H1 (cell line): ENCODE measurements around the gene MBNL2. TPM values are rescaled to one million over a fixed set of nuclear protein-coding genes. Genes with fewer than 3 reads are reported as not detected.

Experiments
- CTCF ChIA-PET: fragments of 300-600 bp; sonication (Branson Sonifier 250); formaldehyde crosslinking; loops from one replicate; lab custom pipeline; 2021; ENCODE audit not compliant: partially characterized antibody; lab: Charles Lee
- POLR2A ChIA-PET: fragments of 300-600 bp; sonication (Branson Sonifier 250); formaldehyde crosslinking; loops from one replicate; lab custom pipeline; 2021; ENCODE audit warnings: inconsistent platforms; ENCODE audit not compliant: partially characterized antibody; lab: Charles Lee
- DNase-seq, 2 experiments: peaks; one replicate each; pipeline versions ENCODE4 v3.0.0 to v3.0.0-alpha.2; 2010 to 2022; ENCODE audit warnings: low spot score in 2 of 2, low read depth in 1 of 2, mixed read lengths in 1 of 2
- FAIRE-seq: peaks from 2 replicates; lab custom pipeline; 2011; peaks lifted over from hg19 to GRCh38; lab: Jason Lieb, UNC
- H2AFZ ChIP-seq: 2 replicates; pipeline ENCODE4 v1.8.1; 2012; ENCODE audit warnings: low read length, inconsistent platforms
- H2AK5ac ChIP-seq: 2 replicates; pipeline ENCODE4 v1.6.1; 2013; ENCODE audit warnings: low read depth, low read length
- H2BK120ac ChIP-seq: replicated peaks from 2 replicates; pipeline ENCODE3; 2013; ENCODE audit warnings: low read depth, low read length, inconsistent platforms
- H2BK12ac ChIP-seq: 2 replicates; pipeline ENCODE4 v1.6.1; 2013; ENCODE audit warnings: low read depth, low read length
- H2BK15ac ChIP-seq: 2 replicates; pipeline ENCODE4 v1.6.1; 2013; ENCODE audit warnings: low read length
- H2BK20ac ChIP-seq: 2 replicates; pipeline ENCODE4 v1.6.1; 2013; ENCODE audit warnings: low read length
- H2BK5ac ChIP-seq: 2 replicates; pipeline ENCODE4 v1.6.1; 2013; ENCODE audit warnings: low read depth, low read length
- H3K14ac ChIP-seq: 2 replicates; pipeline ENCODE4 v1.6.1; 2013; ENCODE audit warnings: inconsistent platforms; ENCODE audit not compliant: insufficient read length
- H3K18ac ChIP-seq: 2 replicates; pipeline ENCODE4 v1.6.1; 2013; ENCODE audit warnings: low read length; ENCODE audit errors: extremely low read depth
- H3K23ac ChIP-seq: 2 replicates; pipeline ENCODE4 v1.6.1; 2013; ENCODE audit warnings: inconsistent platforms; ENCODE audit not compliant: insufficient read length
- H3K23me2 ChIP-seq: 2 replicates; pipeline ENCODE4 v1.6.1; 2013; ENCODE audit warnings: low read depth, low read length
- H3K27ac ChIP-seq: 2 replicates; pipeline ENCODE4 v1.6.1; 2011; ENCODE audit warnings: low read depth, low read length, inconsistent platforms
- H3K27me3 ChIP-seq, 4 experiments: replicated peaks in 1 of 4; 1 replicate in 1 of 4; 2 replicates in 3 of 4; pipeline versions ENCODE4 v1.6.1 to v1.8.1; 2011 to 2013; ENCODE audit warnings: low read length in 3 of 4, mild to moderate bottlenecking in 3 of 4, inconsistent platforms in 2 of 4, mixed read lengths in 2 of 4, moderate library complexity in 1 of 4; ENCODE audit not compliant: control insufficient read depth in 3 of 4, insufficient read depth in 3 of 4; ENCODE audit errors: extremely low read depth in 1 of 4
- H3K36me3 ChIP-seq, 4 experiments: 2 replicates each; pipeline versions ENCODE4 v1.6.1 to v1.8.1; 2011 to 2013; ENCODE audit warnings: mild to moderate bottlenecking in 4 of 4, low read length in 3 of 4, moderate library complexity in 2 of 4, control low read depth in 1 of 4, inconsistent platforms in 1 of 4; ENCODE audit not compliant: insufficient read depth in 4 of 4, control insufficient read depth in 2 of 4
- H3K4ac ChIP-seq: replicated peaks from 2 replicates; pipeline ENCODE3; 2013; ENCODE audit warnings: low read length, low read depth, mixed read lengths, inconsistent platforms; ENCODE audit not compliant: insufficient read length
- H3K4me1 ChIP-seq, 4 experiments: replicated peaks in 1 of 4; 1 replicate in 1 of 4; 2 replicates in 3 of 4; pipeline versions ENCODE4 v1.6.1 to v1.8.1; 2011 to 2013; ENCODE audit warnings: low read length in 3 of 4, inconsistent platforms in 2 of 4, mixed read lengths in 1 of 4; ENCODE audit not compliant: insufficient read depth in 4 of 4, control insufficient read depth in 3 of 4
- H3K4me2 ChIP-seq, 2 experiments: 2 replicates each; pipeline versions ENCODE4 v1.6.1 to v1.8.1; 2011 to 2013; ENCODE audit warnings: low read depth in 2 of 2, low read length in 2 of 2, control low read depth in 1 of 2, inconsistent platforms in 1 of 2, mild to moderate bottlenecking in 1 of 2; ENCODE audit not compliant: insufficient read depth in 1 of 2
- H3K4me3 ChIP-seq, 4 experiments: fragments of 200-600, 300-600 bp in 1 of 4; sonication (generic), shearing (Covaris generic), sonication (Bioruptor Twin) in 1 of 4; 2 replicates each; pipeline versions ENCODE4 v1.5.1 to v1.8.1; 2011 to 2016; ENCODE audit warnings: low read length in 4 of 4, low read depth in 3 of 4, control low read depth in 2 of 4, inconsistent platforms in 2 of 4, mild to moderate bottlenecking in 2 of 4, mixed read lengths in 1 of 4, moderate library complexity in 1 of 4; ENCODE audit not compliant: insufficient read depth in 2 of 4; ENCODE audit errors: extremely low read depth in 1 of 4
- H3K56ac ChIP-seq: replicated peaks from 2 replicates; pipeline ENCODE3; 2013; ENCODE audit warnings: low read depth, mild to moderate bottlenecking, mixed read lengths, low read length, inconsistent platforms; ENCODE audit not compliant: insufficient read length
- H3K79me1 ChIP-seq: 2 replicates; pipeline ENCODE4 v1.6.1; 2013; ENCODE audit warnings: low read depth, low read length, control low read depth
- H3K79me2 ChIP-seq, 2 experiments: 2 replicates each; pipeline versions ENCODE4 v1.6.1 to v1.8.1; 2012 to 2013; ENCODE audit warnings: low read length in 2 of 2, mild to moderate bottlenecking in 2 of 2, inconsistent platforms in 1 of 2; ENCODE audit not compliant: insufficient read depth in 2 of 2, control insufficient read depth in 1 of 2
- H3K9ac ChIP-seq, 4 experiments: replicated peaks in 1 of 4; 1 replicate in 1 of 4; 2 replicates in 3 of 4; pipeline versions ENCODE4 v1.6.1 to v1.8.1; 2011 to 2013; ENCODE audit warnings: low read depth in 3 of 4, low read length in 3 of 4, control low read depth in 2 of 4, mild to moderate bottlenecking in 2 of 4, moderate library complexity in 2 of 4, inconsistent platforms in 1 of 4; ENCODE audit errors: extremely low read depth in 1 of 4
- H3K9me3 ChIP-seq, 2 experiments: 2 replicates each; pipeline versions ENCODE4 v1.6.1 to v1.8.1; 2012 to 2013; ENCODE audit warnings: mild to moderate bottlenecking in 2 of 2, moderate library complexity in 2 of 2, control low read depth in 1 of 2, inconsistent platforms in 1 of 2, low read depth in 1 of 2, low read length in 1 of 2, mixed read lengths in 1 of 2; ENCODE audit not compliant: insufficient read depth in 2 of 2
- H4K20me1 ChIP-seq, 2 experiments: replicated peaks in 1 of 2; 2 replicates each; pipeline versions ENCODE3 to v1.8.1; 2011 to 2013; ENCODE audit warnings: inconsistent platforms in 2 of 2, low read length in 2 of 2, mild to moderate bottlenecking in 1 of 2; ENCODE audit not compliant: insufficient read depth in 2 of 2, control insufficient read depth in 1 of 2
- H4K5ac ChIP-seq: 2 replicates; pipeline ENCODE4 v1.6.1; 2013; ENCODE audit warnings: low read length, low read depth, mixed read lengths, inconsistent platforms; ENCODE audit not compliant: insufficient read length
- H4K8ac ChIP-seq: 2 replicates; pipeline ENCODE4 v1.8.0; 2013; ENCODE audit warnings: mild to moderate bottlenecking, moderate library complexity, low read length, inconsistent platforms; ENCODE audit not compliant: insufficient read depth; ENCODE audit errors: extremely low read depth
- H4K91ac ChIP-seq: replicated peaks from 2 replicates; pipeline ENCODE3; 2013; ENCODE audit warnings: low read length, mixed read lengths, inconsistent platforms; ENCODE audit not compliant: insufficient read length
- BRCA1 ChIP-seq: IDR thresholded peaks from 2 replicates; pipeline ENCODE4 v1.6.1; 2012; ENCODE audit warnings: low read depth, low read length, improper control_type of control experiment
- EGR1 ChIP-seq: IDR thresholded peaks from 2 replicates; pipeline ENCODE4 v1.6.1; 2011; ENCODE audit warnings: low read depth, low read length, borderline replicate concordance
- HDAC6 ChIP-seq: IDR thresholded peaks from one replicate; pipeline ENCODE4 v1.7.1; 2012; ENCODE audit warnings: low read depth, mild to moderate bottlenecking, inconsistent platforms, low read length, moderate library complexity
- RAD21 ChIP-seq, 2 experiments: IDR thresholded peaks in 1 of 2; conservative IDR thresholded peaks in 1 of 2; 2 replicates each; pipeline ENCODE4 v1.6.1; 2011; ENCODE audit warnings: low read depth in 2 of 2, low read length in 2 of 2, improper control_type of control experiment in 1 of 2, inconsistent platforms in 1 of 2, mild to moderate bottlenecking in 1 of 2, moderate library complexity in 1 of 2
- RBBP5 ChIP-seq: IDR thresholded peaks from 2 replicates; pipeline ENCODE4 v1.7.1; 2012; ENCODE audit warnings: low read depth, mild to moderate bottlenecking, inconsistent platforms, low read length, moderate library complexity, borderline replicate concordance
- SP1 ChIP-seq: IDR thresholded peaks from 2 replicates; pipeline ENCODE4 v1.6.1; 2011; ENCODE audit warnings: low read depth, low read length
- SRF ChIP-seq: IDR thresholded peaks from 2 replicates; pipeline ENCODE4 v1.6.1; 2011; ENCODE audit warnings: mild to moderate bottlenecking, low read depth, low read length, moderate library complexity
- TBP ChIP-seq: IDR thresholded peaks from 2 replicates; pipeline ENCODE4 v1.6.1; 2011; ENCODE audit warnings: low read depth, low read length, improper control_type of control experiment
- TCF12 ChIP-seq: IDR thresholded peaks from 2 replicates; pipeline ENCODE4 v1.6.1; 2011; ENCODE audit warnings: low read depth, mild to moderate bottlenecking, low read length
- TEAD4 ChIP-seq: IDR thresholded peaks from 2 replicates; pipeline ENCODE4 v1.6.1; 2012; ENCODE audit warnings: low read depth, low read length, inconsistent platforms, mixed read lengths
- USF2 ChIP-seq: IDR thresholded peaks from 2 replicates; pipeline ENCODE4 v1.6.1; 2011; ENCODE audit warnings: low read length, improper control_type of control experiment
- YY1 ChIP-seq: IDR thresholded peaks from 2 replicates; pipeline ENCODE4 v1.6.1; 2011; ENCODE audit warnings: low read depth, mild to moderate bottlenecking, low read length
- WGBS, 2 experiments: shearing (Covaris generic) in 1 of 2; methylation state at CpG; one replicate each; pipeline versions ENCODE4 v1.1.6 to v1.1.7; 2013 to 2015; ENCODE audit warnings: low lambda C conversion rate in 2 of 2, mixed read lengths in 2 of 2, inconsistent platforms in 1 of 2, low coverage in 1 of 2, missing lambda C conversion rate in 1 of 2; ENCODE audit not compliant: insufficient replicate concordance in 2 of 2, insufficient coverage in 1 of 2, insufficient read length in 1 of 2; ENCODE audit errors: extremely low coverage in 1 of 2, missing lambda C conversion rate in 1 of 2; 5-methylcytosine and 5-hydroxymethylcytosine counted together
- polyA plus RNA-seq, 7 experiments: library from polyadenylated mRNA; depleted of rRNA in 3 of 7; stranded (reverse) in 5 of 7; unstranded in 2 of 7; fragments of >200 nt in 5 of 7; fragments of 200-250 nt in 2 of 7; gene quantifications; 1 replicate in 5 of 7; 2 replicates in 1 of 7; 4 replicates in 1 of 7; pipeline versions ENCODE4 v1.2.1 to v1.2.3, GENCODE V29; 2011 to 2013; ENCODE audit warnings: missing spikeins in 2 of 7, mixed read lengths in 2 of 7
- total RNA-seq: library from RNA; stranded (reverse); fragmentation: NEBNext Ultra II Directional; extraction: Animal tissue kit (Norgen Biotek cat#: 25700); gene quantifications from 2 replicates; pipeline ENCODE4 v1.2.1, GENCODE V29; 2021

The MBNL2 gene
- total and polyA plus RNA-seq, 2 of the 8 experiments (the other 6 are each of a cell fraction or from before 2014, with no cell fraction given) = 1.0 to 2.6 TPM

DNA sequence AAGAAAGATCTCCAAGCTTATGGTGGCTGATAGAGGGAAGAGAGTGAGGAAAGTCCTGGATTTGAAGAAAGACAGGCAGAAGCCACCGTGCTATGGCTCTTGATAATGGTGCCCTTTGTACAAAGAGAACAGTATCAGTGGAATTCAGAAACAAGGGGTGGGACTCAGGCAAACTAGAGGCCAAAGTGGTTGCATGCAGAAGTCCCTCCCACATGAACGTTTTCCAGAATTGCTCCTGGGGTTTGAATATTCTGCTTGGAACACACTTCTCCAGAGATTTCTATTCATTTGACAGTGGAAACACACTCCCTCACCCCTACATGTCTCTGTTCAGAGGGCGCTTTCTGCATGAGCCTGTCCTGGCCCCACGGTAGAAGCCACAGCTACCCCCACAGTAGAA is 10.1 kb upstream of the MBNL2 start:
- no peak overlapping the region for H4K8ac ChIP-seq
- no peak overlapping the region for H2BK12ac ChIP-seq
- no peak overlapping the region for H3K14ac ChIP-seq
- H2BK15ac ChIP-seq = no peak overlapping the region
- H3K36me3 ChIP-seq = no peaks in the 10 kb centered on the region
- no peak overlapping the region for H3K56ac ChIP-seq
- no peak for FAIRE-seq
- H2AK5ac ChIP-seq = no peak overlapping the region
- no peaks in the 10 kb centered on the region for H3K4me1 ChIP-seq
- H3K23ac ChIP-seq = no peak overlapping the region
- H4K5ac ChIP-seq = no peak overlapping the region
- H3K9ac ChIP-seq = no peak overlapping the region
- DNase-seq = no peak
- ChIA-PET CTCF (interaction anchor here (0.6 to 5.7 kb wide), 15 partner anchors 10 to 147 kb away, joined by 3 to 50 read pairs (median 3); partner anchors contain the start of gene MBNL2), POLR2A (no interaction called here)
- no peak overlapping the region for H3K4me3 ChIP-seq
- H3K9me3 ChIP-seq = no peaks in the 10 kb centered on the region
- TF ChIP-seq YY1 = no peak
- TF ChIP-seq TCF12 = no peak
- TF ChIP-seq RBBP5 = no peak
- TF ChIP-seq TEAD4 = no peak
- TF ChIP-seq BRCA1 = no peak
- no peak for TF ChIP-seq USF2
- no peak for TF ChIP-seq EGR1
- TF ChIP-seq TBP = no peak
- TF ChIP-seq HDAC6 = no peak
- TF ChIP-seq SRF = no peak
- TF ChIP-seq SP1 = no peak
- TF ChIP-seq RAD21 (IDR thresholded peaks at IDR 0.05 in 1 of 2, conservative IDR thresholded peaks at IDR 0.05 in 1 of 2; ENCODE audit: low read depth in 2 of 2, low read length in 2 of 2) = no peak
- H3K79me1 ChIP-seq = no peaks in the 10 kb centered on the region
- no peaks in the 10 kb centered on the region for H4K20me1 ChIP-seq
- no peak overlapping the region for H3K18ac ChIP-seq
- H4K91ac ChIP-seq = no peak overlapping the region
- H2BK5ac ChIP-seq = no peak overlapping the region
- 91% methylated on average over 4 of the region's 4 CpGs; no CpG with 5 or more reads in 1 of the 2 experiments for WGBS, 2 experiments
- H3K79me2 ChIP-seq = no peaks in the 10 kb centered on the region
- H3K27ac ChIP-seq = no peak overlapping the region
- H2BK120ac ChIP-seq = no peak overlapping the region
- H3K23me2 ChIP-seq = no peaks in the 10 kb centered on the region
- H2BK20ac ChIP-seq = no peak overlapping the region
- no peak overlapping the region for H2AFZ ChIP-seq
- H3K4ac ChIP-seq = no peak overlapping the region
- no peaks in the 10 kb centered on the region for H3K27me3 ChIP-seq
- H3K4me2 ChIP-seq = no peak overlapping the region
